Measurements from ENCODE around the gene GAGE10. TPM values are rescaled to one million over a fixed set of nuclear protein-coding genes. Genes with fewer than 3 reads are reported as not detected.

Gene GAGE10
- total and polyA plus RNA-seq, 9 of the 15 experiments (the other 6 are each of a cell fraction or from before 2014, with no cell fraction given): 0.80 to 3.1 (median 0.96) TPM; not detected in 4

DNA sequence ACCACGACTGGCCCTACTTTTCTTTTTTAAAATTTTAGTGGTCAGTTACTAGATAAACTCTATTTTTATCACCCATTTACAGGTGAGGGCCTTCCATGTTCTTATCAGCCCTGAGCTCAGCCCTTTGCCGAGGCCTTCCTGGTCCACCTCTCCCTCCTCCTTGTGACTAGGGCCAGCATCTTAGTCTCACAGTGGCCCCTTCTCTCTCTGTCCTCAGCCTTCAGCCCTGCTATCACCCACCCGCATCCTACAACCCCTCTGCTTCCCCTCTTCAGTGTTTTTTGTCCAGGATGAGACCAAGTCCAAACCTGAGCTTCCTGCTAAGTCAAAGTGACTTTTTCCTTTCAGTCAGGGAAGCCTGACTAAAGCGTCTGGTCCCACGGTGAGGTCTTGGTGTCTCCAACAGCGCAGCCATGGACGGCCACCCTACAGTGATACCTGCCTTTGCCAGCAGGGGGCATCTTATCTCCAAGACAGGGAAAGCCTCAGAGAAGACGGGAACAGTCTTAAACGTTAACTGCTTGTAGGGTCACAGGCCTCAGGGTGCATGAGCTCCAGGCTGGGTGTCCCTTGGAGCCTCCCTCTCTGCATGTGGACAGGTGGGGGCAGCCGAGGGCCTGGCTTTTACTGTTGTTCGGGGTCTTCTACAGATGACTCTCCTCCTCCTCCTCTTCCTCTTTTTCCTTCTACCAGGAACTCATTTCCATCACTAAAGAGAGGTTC lies 11.7 kb upstream of the GAGE10 start (continued):
- TF ChIP-seq CBFA2T3 (IDR thresholded peaks at IDR 0.05): no peak
- TF ChIP-seq ZNF140 (CRISPR knock-in tag; IDR thresholded peaks at IDR 0.05): no peak
- TF ChIP-seq TRIM28 (IDR thresholded peaks at IDR 0.05): no peak
- TF ChIP-seq, protein P1, sequence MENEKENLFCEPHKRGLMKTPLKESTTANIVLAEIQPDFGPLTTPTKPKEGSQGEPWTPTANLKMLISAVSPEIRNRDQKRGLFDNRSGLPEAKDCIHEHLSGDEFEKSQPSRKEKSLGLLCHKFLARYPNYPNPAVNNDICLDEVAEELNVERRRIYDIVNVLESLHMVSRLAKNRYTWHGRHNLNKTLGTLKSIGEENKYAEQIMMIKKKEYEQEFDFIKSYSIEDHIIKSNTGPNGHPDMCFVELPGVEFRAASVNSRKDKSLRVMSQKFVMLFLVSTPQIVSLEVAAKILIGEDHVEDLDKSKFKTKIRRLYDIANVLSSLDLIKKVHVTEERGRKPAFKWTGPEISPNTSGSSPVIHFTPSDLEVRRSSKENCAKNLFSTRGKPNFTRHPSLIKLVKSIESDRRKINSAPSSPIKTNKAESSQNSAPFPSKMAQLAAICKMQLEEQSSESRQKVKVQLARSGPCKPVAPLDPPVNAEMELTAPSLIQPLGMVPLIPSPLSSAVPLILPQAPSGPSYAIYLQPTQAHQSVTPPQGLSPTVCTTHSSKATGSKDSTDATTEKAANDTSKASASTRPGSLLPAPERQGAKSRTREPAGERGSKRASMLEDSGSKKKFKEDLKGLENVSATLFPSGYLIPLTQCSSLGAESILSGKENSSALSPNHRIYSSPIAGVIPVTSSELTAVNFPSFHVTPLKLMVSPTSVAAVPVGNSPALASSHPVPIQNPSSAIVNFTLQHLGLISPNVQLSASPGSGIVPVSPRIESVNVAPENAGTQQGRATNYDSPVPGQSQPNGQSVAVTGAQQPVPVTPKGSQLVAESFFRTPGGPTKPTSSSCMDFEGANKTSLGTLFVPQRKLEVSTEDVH (IDR thresholded peaks at IDR 0.05; ENCODE audit: low read depth, partially characterized antibody): no peak
- no peak for TF ChIP-seq RFX7 (CRISPR knock-in tag; IDR thresholded peaks at IDR 0.05)
- TF ChIP-seq MCM7 (IDR thresholded peaks at IDR 0.05): no peak
- 0 out of 2 replicates have a peak, but pooled peaks have one; percentile 35 for TF ChIP-seq LCOR (CRISPR knock-in tag; IDR thresholded peaks at IDR 0.05)
- no peak for TF ChIP-seq NCOR1 (IDR thresholded peaks at IDR 0.05)
- TF ChIP-seq PURB (CRISPR knock-in tag; IDR thresholded peaks at IDR 0.05; ENCODE audit: low read depth): no peak
- TF ChIP-seq HLTF (IDR thresholded peaks at IDR 0.05): no peak
- 0 out of 4 replicates have a peak, but pooled peaks of 1 of the 2 experiments have one; percentile 18 for TF ChIP-seq MAZ (CRISPR knock-in tag; conservative IDR thresholded peaks at IDR 0.05 in 1 of 2, IDR thresholded peaks at IDR 0.05 in 1 of 2)
- TF ChIP-seq MED1 (CRISPR knock-in tag; IDR thresholded peaks at IDR 0.05; ENCODE audit: borderline replicate concordance): no peak
- TF ChIP-seq, protein P2, sequence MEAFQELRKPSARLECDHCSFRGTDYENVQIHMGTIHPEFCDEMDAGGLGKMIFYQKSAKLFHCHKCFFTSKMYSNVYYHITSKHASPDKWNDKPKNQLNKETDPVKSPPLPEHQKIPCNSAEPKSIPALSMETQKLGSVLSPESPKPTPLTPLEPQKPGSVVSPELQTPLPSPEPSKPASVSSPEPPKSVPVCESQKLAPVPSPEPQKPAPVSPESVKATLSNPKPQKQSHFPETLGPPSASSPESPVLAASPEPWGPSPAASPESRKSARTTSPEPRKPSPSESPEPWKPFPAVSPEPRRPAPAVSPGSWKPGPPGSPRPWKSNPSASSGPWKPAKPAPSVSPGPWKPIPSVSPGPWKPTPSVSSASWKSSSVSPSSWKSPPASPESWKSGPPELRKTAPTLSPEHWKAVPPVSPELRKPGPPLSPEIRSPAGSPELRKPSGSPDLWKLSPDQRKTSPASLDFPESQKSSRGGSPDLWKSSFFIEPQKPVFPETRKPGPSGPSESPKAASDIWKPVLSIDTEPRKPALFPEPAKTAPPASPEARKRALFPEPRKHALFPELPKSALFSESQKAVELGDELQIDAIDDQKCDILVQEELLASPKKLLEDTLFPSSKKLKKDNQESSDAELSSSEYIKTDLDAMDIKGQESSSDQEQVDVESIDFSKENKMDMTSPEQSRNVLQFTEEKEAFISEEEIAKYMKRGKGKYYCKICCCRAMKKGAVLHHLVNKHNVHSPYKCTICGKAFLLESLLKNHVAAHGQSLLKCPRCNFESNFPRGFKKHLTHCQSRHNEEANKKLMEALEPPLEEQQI (IDR thresholded peaks at IDR 0.05): no peak
- no peak for TF ChIP-seq TCFL5 (CRISPR knock-in tag; conservative IDR thresholded peaks at IDR 0.05)
- no peak for TF ChIP-seq ZNF143 (CRISPR knock-in tag; IDR thresholded peaks at IDR 0.05)
- peak; percentile 27; the same call in 1 of the 2 replicates for TF ChIP-seq BCOR (IDR thresholded peaks at IDR 0.05)
- TF ChIP-seq, protein P3, sequence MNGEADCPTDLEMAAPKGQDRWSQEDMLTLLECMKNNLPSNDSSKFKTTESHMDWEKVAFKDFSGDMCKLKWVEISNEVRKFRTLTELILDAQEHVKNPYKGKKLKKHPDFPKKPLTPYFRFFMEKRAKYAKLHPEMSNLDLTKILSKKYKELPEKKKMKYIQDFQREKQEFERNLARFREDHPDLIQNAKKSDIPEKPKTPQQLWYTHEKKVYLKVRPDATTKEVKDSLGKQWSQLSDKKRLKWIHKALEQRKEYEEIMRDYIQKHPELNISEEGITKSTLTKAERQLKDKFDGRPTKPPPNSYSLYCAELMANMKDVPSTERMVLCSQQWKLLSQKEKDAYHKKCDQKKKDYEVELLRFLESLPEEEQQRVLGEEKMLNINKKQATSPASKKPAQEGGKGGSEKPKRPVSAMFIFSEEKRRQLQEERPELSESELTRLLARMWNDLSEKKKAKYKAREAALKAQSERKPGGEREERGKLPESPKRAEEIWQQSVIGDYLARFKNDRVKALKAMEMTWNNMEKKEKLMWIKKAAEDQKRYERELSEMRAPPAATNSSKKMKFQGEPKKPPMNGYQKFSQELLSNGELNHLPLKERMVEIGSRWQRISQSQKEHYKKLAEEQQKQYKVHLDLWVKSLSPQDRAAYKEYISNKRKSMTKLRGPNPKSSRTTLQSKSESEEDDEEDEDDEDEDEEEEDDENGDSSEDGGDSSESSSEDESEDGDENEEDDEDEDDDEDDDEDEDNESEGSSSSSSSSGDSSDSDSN (IDR thresholded peaks at IDR 0.05; ENCODE audit: borderline replicate concordance in 1 of 2, low read depth in 2 of 2, low read length in 2 of 2): no peak
